K562 (cell line): ENCODE data around the gene HMBS. TPM values are rescaled to one million over a fixed set of nuclear protein-coding genes. Genes with fewer than 3 reads are reported as not detected.

Experiments
- CBX1 ChIP-seq: sonication (generic); IDR thresholded peaks from 2 replicates; pipeline ENCODE4 v1.6.1; 2016; ENCODE audit warnings: antibody characterized with exemption, low read depth, mild to moderate bottlenecking
- CBX2 ChIP-seq: fragments of 200-600 bp; sonication (generic); IDR thresholded peaks from one replicate; pipeline ENCODE4 v1.6.1; 2012; ENCODE audit warnings: mild to moderate bottlenecking, low read length, inconsistent platforms; ENCODE audit not compliant: insufficient read depth, poor library complexity, severe bottlenecking
- CCNT2 ChIP-seq: IDR thresholded peaks from 2 replicates; pipeline ENCODE4 v1.6.1; 2011; ENCODE audit warnings: borderline replicate concordance, low read depth, mild to moderate bottlenecking, moderate library complexity, mixed read lengths, low read length; ENCODE audit not compliant: insufficient read length; ENCODE audit errors: extremely low read depth
- JUND ChIP-seq, 2 experiments: IDR thresholded peaks; 2 replicates in 1 of 2; 3 replicates in 1 of 2; pipeline ENCODE4 v1.6.1; 2011; ENCODE audit warnings: borderline replicate concordance in 2 of 2, low read depth in 2 of 2, low read length in 2 of 2, improper control_type of control experiment in 1 of 2, missing biosample characterization in 1 of 2, missing genetic modification characterization in 1 of 2, missing genetic modification reagents in 1 of 2
- NFIC ChIP-seq: fragments of 450-650 bp; IDR thresholded peaks from 2 replicates; pipeline ENCODE4 v1.6.1; 2017; ENCODE audit warnings: mild to moderate bottlenecking, inconsistent platforms
- NR0B1 ChIP-seq: fragments of 450-650 bp; IDR thresholded peaks from one replicate; pipeline ENCODE4 v1.6.1; 2018; ENCODE audit warnings: mild to moderate bottlenecking, moderate library complexity; ENCODE audit not compliant: partially characterized antibody
- NRF1 ChIP-seq, 2 experiments: fragments of 450-650 bp; IDR thresholded peaks in 1 of 2; conservative IDR thresholded peaks in 1 of 2; 2 replicates each; pipeline ENCODE4 v1.6.1; 2014; ENCODE audit warnings: mild to moderate bottlenecking in 2 of 2
- PHF20 ChIP-seq: fragments of 450-650 bp; IDR thresholded peaks from 2 replicates; pipeline ENCODE4 v1.6.1; 2018; ENCODE audit not compliant: partially characterized antibody
- POLR2H ChIP-seq: IDR thresholded peaks from 2 replicates; pipeline ENCODE4 v1.6.1; 2016; ENCODE audit warnings: missing genetic modification characterization, low read depth, mild to moderate bottlenecking, control low read depth, missing compliant biosample characterization, moderate library complexity
- PPARD ChIP-seq: fragments of 250-450 bp; sonication (Bioruptor Pico); IDR thresholded peaks from 2 replicates; pipeline ENCODE4 v1.8.0; 2022; ENCODE audit warnings: inconsistent platforms, mild to moderate bottlenecking, moderate library complexity
- PTTG1 ChIP-seq: fragments of 450-650 bp; IDR thresholded peaks from 2 replicates; pipeline ENCODE4 v1.6.1; 2016; ENCODE audit warnings: low read depth, mild to moderate bottlenecking, missing genetic modification characterization, missing compliant biosample characterization
- SNIP1 ChIP-seq: fragments of 450-650 bp; IDR thresholded peaks from 2 replicates; pipeline ENCODE4 v1.7.1; 2017; ENCODE audit warnings: low read depth, mild to moderate bottlenecking
- SP2 ChIP-seq: IDR thresholded peaks from 2 replicates; pipeline ENCODE4 v1.6.1; 2011; ENCODE audit warnings: mild to moderate bottlenecking, low read depth, low read length, moderate library complexity; ENCODE audit not compliant: poor library complexity, severe bottlenecking; ENCODE audit errors: extremely low read depth
- STAT5B ChIP-seq: fragments of 250-450 bp; sonication (Bioruptor Pico); IDR thresholded peaks from 2 replicates; pipeline ENCODE4 v1.8.0; 2021; ENCODE audit warnings: mild to moderate bottlenecking, inconsistent platforms
- TSC22D4 ChIP-seq: fragments of 450-650 bp; IDR thresholded peaks from 2 replicates; pipeline ENCODE4 v1.6.1; 2016; ENCODE audit warnings: missing genetic modification characterization, missing biosample characterization, control low read depth
- ZBTB2 ChIP-seq: fragments of 450-650 bp; IDR thresholded peaks from 2 replicates; pipeline ENCODE4 v1.6.1; 2016; ENCODE audit warnings: antibody characterized with exemption
- ZBTB49 ChIP-seq: sonication (generic); formaldehyde crosslinking; IDR thresholded peaks from 2 replicates; pipeline ENCODE4 v1.8.0; 2022; ENCODE audit warnings: missing genetic modification reagents, mild to moderate bottlenecking, borderline replicate concordance
- ZFX ChIP-seq: sonication (generic); formaldehyde crosslinking; IDR thresholded peaks from 2 replicates; pipeline ENCODE4 v1.8.0; 2022; ENCODE audit warnings: mild to moderate bottlenecking, missing genetic modification reagents, moderate library complexity
- ZNF12 ChIP-seq: sonication (generic); formaldehyde crosslinking; IDR thresholded peaks from 2 replicates; pipeline ENCODE4 v1.4.0; 2020; ENCODE audit warnings: mild to moderate bottlenecking, missing genetic modification reagents
- ZNF133 ChIP-seq: fragments of 250-450 bp; sonication (Bioruptor Pico); IDR thresholded peaks from 2 replicates; pipeline ENCODE4 v1.4.0; 2020; ENCODE audit warnings: mild to moderate bottlenecking
- ZNF584 ChIP-seq: fragments of 200-800 bp; sonication (Bioruptor generic); IDR thresholded peaks from 2 replicates; pipeline ENCODE4 v1.6.1; 2016; ENCODE audit warnings: low read depth, mild to moderate bottlenecking, missing genetic modification characterization, missing compliant biosample characterization
- polyA plus RNA-seq, 8 experiments: library from polyadenylated mRNA; depleted of rRNA in 4 of 8; stranded (reverse) in 5 of 8; unstranded in 3 of 8; fragments of >200 nt; fragmentation: Nextera tagmentation in 2 of 8; fragmentation: Illumina TruSeq in 1 of 8; extraction: Ambion mirVana in 2 of 8; extraction: Trizol in 1 of 8; gene quantifications; 2 replicates each; pipeline versions ENCODE4 v1.2.1 to v1.2.3, GENCODE V29; 2011 to 2014; ENCODE audit warnings: inconsistent platforms in 1 of 8, missing spikeins in 1 of 8
- total RNA-seq, 7 experiments: library from RNA; depleted of rRNA in 6 of 7; stranded (reverse); fragments of >200 nt in 6 of 7; fragmentation: Illumina TruSeq in 2 of 7; extraction: Trizol in 2 of 7; gene quantifications; 2 replicates each; pipeline versions ENCODE4 v1.2.1 to v1.2.3, GENCODE V29; 2011 to 2021; ENCODE audit warnings: low replicate concordance in 1 of 7

The HMBS gene
- total and polyA plus RNA-seq, 9 of the 15 experiments (the other 6 are each of a cell fraction or from before 2014, with no cell fraction given), result 56.9 to 385 (median 286) TPM

- TF ChIP-seq ZBTB49, result peak; percentile 93; the same call in 1 of the 2 replicates
- TF ChIP-seq ZFX (CRISPR knock-in tag), result peak; percentile 71
- 0 out of 2 replicates have a peak, but pooled peaks have one; percentile 13 for TF ChIP-seq NFIC
- peak; percentile 73 for TF ChIP-seq SP2
- peak; percentile 99 to 100 for TF ChIP-seq NRF1 (conservative IDR thresholded peaks at IDR 0.05 in 1 of 2, IDR thresholded peaks at IDR 0.05 in 1 of 2)
- peak; percentile 39 for TF ChIP-seq CCNT2
- no peak for TF ChIP-seq CBX1
- TF ChIP-seq SNIP1, result peak; percentile 35; the same call in 1 of the 2 replicates
- TF ChIP-seq ZBTB2, result peak; percentile 98
- TF ChIP-seq TSC22D4 (tag), result no peak
- TF ChIP-seq PHF20, result peak; percentile 29
- TF ChIP-seq PTTG1 (tag), result no peak
- TF ChIP-seq NR0B1, result no peak
- TF ChIP-seq STAT5B (CRISPR knock-in tag), result no peak
- TF ChIP-seq CBX2, result no peak
- TF ChIP-seq PPARD (CRISPR knock-in tag), result no peak
- TF ChIP-seq POLR2H (tag), result peak; percentile 64; the same call in 1 of the 2 replicates
- TF ChIP-seq JUND (IDR thresholded peaks at IDR 0.05; ENCODE audit: borderline replicate concordance, low read depth, low read length), result peak; percentile 34; the same call in 1 of the 2 replicates
- TF ChIP-seq JUND (tag; IDR thresholded peaks at IDR 0.05; ENCODE audit: borderline replicate concordance, low read depth, low read length), result no peak; the same call in 2 of the 3 replicates
- no peak for TF ChIP-seq ZNF133 (CRISPR knock-in tag)
- TF ChIP-seq ZNF584 (CRISPR knock-in tag), result no peak
- TF ChIP-seq ZNF12 (CRISPR knock-in tag), result no peak
Measured at GRCh38 chr11:119121008-119121810, 36.5 kb downstream of the HMBS start, which contains the start of gene HINFP (continued).
